ENCODE measurements around the gene ZNF286A.

DNA sequence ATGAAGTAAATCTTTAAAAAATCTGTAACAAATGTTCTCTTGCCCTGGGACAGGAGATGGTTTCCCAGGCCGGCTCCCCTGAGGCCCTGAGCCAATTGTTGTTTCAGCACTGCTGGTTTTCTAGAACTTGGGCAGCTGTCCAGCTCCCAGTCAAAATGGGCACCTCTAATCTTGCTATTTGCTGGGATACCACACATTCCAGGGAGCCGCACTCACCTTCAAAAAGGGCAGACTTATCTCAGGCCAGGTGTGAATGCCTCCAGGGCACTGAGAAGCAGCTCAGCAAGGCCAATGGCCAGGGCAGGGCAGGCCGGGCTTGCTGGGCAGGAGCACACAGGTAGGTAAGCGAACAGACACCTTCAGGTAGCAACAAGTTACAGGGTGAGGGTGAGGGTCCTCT lies 39.9 kb upstream of the ZNF286A start:
- TF ChIP-seq EZH2 (IDR thresholded peaks at IDR 0.05; ENCODE audit: borderline replicate concordance, low read depth, low read length, severe bottlenecking): no peak
- TF ChIP-seq, protein P1, sequence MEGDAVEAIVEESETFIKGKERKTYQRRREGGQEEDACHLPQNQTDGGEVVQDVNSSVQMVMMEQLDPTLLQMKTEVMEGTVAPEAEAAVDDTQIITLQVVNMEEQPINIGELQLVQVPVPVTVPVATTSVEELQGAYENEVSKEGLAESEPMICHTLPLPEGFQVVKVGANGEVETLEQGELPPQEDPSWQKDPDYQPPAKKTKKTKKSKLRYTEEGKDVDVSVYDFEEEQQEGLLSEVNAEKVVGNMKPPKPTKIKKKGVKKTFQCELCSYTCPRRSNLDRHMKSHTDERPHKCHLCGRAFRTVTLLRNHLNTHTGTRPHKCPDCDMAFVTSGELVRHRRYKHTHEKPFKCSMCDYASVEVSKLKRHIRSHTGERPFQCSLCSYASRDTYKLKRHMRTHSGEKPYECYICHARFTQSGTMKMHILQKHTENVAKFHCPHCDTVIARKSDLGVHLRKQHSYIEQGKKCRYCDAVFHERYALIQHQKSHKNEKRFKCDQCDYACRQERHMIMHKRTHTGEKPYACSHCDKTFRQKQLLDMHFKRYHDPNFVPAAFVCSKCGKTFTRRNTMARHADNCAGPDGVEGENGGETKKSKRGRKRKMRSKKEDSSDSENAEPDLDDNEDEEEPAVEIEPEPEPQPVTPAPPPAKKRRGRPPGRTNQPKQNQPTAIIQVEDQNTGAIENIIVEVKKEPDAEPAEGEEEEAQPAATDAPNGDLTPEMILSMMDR (IDR thresholded peaks at IDR 0.05; ENCODE audit: extremely low read depth in 1 of 2, insufficient read depth in 1 of 2, low read depth in 1 of 2, low read length in 2 of 2): no peak

All from endothelial cell of umbilical vein (primary cell).